AG04450 (cell line): Measurements from ENCODE around the gene NFAT5. TPM values are rescaled to one million over a fixed set of nuclear protein-coding genes. Genes with fewer than 3 reads are reported as not detected.

Experiments
- CTCF ChIA-PET: fragments of 300-600, 350-600 bp; formaldehyde crosslinking; extraction: SDS; loops from one replicate; lab custom pipeline; 2022; ENCODE audit warnings: antibody characterized with exemption, inconsistent platforms; lab: Charles Lee
- POLR2A ChIA-PET: fragments of 350-600 bp; formaldehyde crosslinking; extraction: SDS; loops from one replicate; lab custom pipeline; 2021; ENCODE audit warnings: antibody characterized with exemption, inconsistent platforms; lab: Yijun Ruan, JAX
- DNase-seq: peaks from one replicate; pipeline ENCODE4 v3.0.0-alpha.2; 2011; ENCODE audit warnings: low read depth, low spot score
- H3K27ac ChIP-seq: one replicate; pipeline ENCODE4 v1.5.1; 2012; ENCODE audit warnings: low read depth, low read length, control low read depth
- H3K27me3 ChIP-seq: one replicate; pipeline ENCODE4 v1.6.0; 2012; ENCODE audit warnings: low read length; ENCODE audit not compliant: control insufficient read depth, insufficient read depth
- H3K4me3 ChIP-seq: 2 replicates; pipeline ENCODE4 v1.5.1; 2011; ENCODE audit warnings: mild to moderate bottlenecking, low read depth, low read length, control low read depth
- H3K9me3 ChIP-seq: 2 replicates; pipeline ENCODE4 v1.5.1; 2012; ENCODE audit warnings: low read length; ENCODE audit not compliant: control insufficient read depth, insufficient read depth
- CTCF ChIP-seq: IDR thresholded peaks from 2 replicates; pipeline ENCODE4 v1.5.1; 2011; ENCODE audit warnings: low read depth, low read length, control low read depth, inconsistent platforms
- polyA plus RNA-seq: library from polyadenylated mRNA; depleted of rRNA; stranded (reverse); fragments of >200 nt; gene quantifications from 2 replicates; pipeline ENCODE4 v1.2.3, GENCODE V29; 2011

The NFAT5 gene
- polyA plus RNA-seq, 1 experiment: 36.9 TPM

DNA sequence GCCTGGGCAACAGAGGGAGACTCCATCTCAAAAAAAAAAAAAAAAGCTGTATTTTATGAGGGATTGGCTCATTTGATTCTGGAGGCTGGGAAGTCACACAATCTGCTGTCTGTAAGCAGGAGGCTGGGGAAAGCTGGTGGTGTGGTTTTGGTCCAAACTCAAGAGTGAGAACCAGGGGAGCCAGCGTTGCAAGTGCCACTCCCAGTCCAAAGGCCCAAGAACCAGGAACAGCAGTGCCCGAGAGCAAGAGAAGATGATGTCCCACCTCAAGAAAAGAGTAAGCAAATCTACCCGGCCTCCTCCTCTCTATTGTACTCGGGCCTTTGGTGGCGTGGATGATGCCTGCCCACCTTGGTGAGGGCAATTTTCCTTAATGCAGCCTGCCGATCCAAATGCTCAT lies 166.3 kb downstream of the NFAT5 start:
- no peak overlapping the region for H3K4me3 ChIP-seq
- POLR2A ChIA-PET: interaction anchor here (0.6 kb wide), 1 partner anchor 113 kb away, joined by 5 read pairs; no protein-coding TSS in a partner anchor
- CTCF ChIA-PET: interaction anchor here (0.6 kb wide), 2 partner anchors 22 to 329 kb away, joined by 3 to 6 read pairs; partner anchors contain the start of gene NOB1

GRCh38 chr16:69741519-69741918 lies 175.8 kb downstream of the NFAT5 start:
- no peak overlapping the region for H3K4me3 ChIP-seq
- no peak for TF ChIP-seq CTCF
- no peak for DNase-seq
- H3K27me3 ChIP-seq: no peaks in the 10 kb centered on the region
- CTCF ChIA-PET: interaction anchor here (0.7 to 1.8 kb wide), 3 partner anchors 8 to 345 kb away, joined by 3 to 24 read pairs (median 15); partner anchors contain the start of gene NOB1
- H3K27ac ChIP-seq: peak overlapping the region; percentile 52
- POLR2A ChIA-PET: interaction anchor here (0.8 to 1.5 kb wide), 3 partner anchors 13 to 16 kb away, joined by 3 to 7 read pairs (median 6); partner anchors contain the start of genes NOB1 and NQO1
- no peaks in the 10 kb centered on the region; the same call in 1 of the 2 replicates for H3K9me3 ChIP-seq

More for the DNA sequence above, 166.3 kb downstream of the NFAT5 start:
- Histone ChIP-seq H3K27ac (no peak overlapping the region), H3K9me3 (peaks cover 5% of the 10 kb centered on the region; the same call in 1 of the 2 replicates), H3K27me3 (no peaks in the 10 kb centered on the region)
- no peak for TF ChIP-seq CTCF
- no peak for DNase-seq

DNA sequence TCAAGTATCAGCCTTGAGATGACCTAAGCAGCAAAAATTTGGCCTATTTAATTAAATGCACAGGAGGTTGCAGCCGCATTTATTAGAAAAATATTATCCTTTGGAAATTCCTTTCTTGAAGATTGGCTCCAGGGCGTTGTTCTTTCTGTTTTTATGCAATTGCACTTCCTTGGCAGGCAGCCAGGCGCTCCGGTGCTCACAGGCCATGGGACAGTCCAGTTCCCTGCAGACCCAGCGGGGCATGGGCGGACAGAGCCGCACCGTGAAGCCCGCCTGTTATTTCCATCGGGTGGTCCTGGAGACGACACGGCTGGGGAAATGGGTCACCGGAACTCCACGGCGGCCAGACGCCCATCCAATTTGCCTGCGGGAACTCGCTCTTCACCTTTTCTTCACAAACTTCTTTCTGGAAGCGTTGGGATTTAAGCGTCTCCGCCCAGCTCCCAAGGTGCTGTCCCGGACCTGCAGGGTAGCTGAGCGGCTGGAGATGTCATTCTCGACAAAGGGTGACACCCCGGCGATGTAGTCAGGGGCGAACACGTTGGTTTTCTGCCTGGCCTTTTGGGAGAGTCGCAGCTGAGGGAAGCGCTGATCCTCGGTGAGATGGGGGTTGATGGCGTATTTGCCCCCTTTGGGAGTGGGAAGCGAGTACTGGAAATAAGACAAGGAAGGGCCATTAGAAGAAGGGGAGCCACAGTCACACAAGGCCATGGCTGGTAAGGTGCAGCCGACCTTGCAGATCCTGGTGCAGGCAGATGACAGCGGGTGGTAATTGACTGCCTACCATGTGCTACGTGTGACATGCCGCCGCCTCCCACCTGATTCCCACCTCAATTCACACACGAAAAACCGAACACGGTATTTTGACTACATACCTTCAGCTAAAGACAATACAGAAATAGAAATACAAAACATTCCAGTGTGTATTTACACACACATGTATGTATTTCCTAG lies 176.5 kb downstream of the NFAT5 start:
- Histone ChIP-seq H3K27me3 (no peaks in the 10 kb centered on the region), H3K9me3 (no peaks in the 10 kb centered on the region; the same call in 1 of the 2 replicates), H3K27ac (peak overlapping the region; percentile 52), H3K4me3 (no peak overlapping the region)
- DNase-seq: no peak
- POLR2A ChIA-PET: interaction anchor here (1.2 to 1.5 kb wide), 2 partner anchors 12 to 16 kb away, joined by 3 to 7 read pairs; partner anchors contain the start of genes NOB1 and NQO1
- CTCF ChIA-PET: interaction anchor here (0.7 to 1.8 kb wide), 3 partner anchors 7 to 346 kb away, joined by 3 to 24 read pairs (median 15); partner anchors contain the start of gene NOB1
- no peak for TF ChIP-seq CTCF

DNA sequence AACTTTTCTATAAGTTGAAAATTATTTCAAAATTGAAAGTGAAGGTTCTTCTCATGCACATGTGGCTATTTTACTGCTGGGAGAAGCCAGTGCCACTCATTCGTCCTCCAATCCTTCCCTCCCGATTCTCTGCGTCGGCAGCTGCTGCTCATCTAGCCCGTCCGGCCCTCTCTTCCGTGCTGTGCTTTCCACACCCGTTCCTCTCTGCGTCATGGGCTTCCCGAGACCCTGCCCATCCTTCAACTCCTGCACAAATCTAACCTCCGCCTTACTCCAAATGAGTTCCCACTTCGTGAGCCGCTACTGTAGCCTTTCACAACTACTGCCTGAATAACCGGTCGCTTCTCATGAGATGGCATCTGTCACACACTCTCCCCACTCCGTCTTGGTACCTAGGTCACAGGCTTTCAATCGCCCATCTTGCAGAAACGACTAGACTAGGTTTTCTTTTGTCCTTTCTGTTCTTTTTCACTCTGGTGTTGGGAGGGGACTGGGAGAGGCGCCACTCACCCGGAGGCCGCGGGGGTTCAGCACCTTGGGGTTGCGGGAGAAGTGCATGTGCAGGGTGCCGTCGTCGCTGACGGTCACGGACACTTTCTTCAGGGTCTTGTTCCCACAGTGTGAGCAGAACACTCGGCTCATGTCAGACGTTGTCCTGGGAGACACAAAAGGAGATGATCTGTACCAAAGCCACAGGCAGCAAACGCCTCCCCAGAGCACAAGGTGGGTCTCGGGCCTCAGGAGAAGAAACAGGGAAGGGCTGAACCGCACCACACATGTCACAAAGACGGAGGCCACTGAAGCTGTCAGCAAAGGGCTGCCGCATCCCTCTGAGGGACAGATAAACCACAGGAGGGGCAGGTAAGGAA lies 178.8 kb downstream of the NFAT5 start:
- CTCF ChIA-PET: no interaction called here
- no peak overlapping the region for H3K27ac ChIP-seq
- H3K9me3 ChIP-seq: no peaks in the 10 kb centered on the region; the same call in 1 of the 2 replicates
- POLR2A ChIA-PET: no interaction called here
- no peak for DNase-seq
- H3K27me3 ChIP-seq: no peaks in the 10 kb centered on the region
- no peak for TF ChIP-seq CTCF
- no peak overlapping the region for H3K4me3 ChIP-seq
